GM12865 (cell line): Measurements from ENCODE around the gene THOP1.

Experiments
- DNase-seq: peaks from one replicate; pipeline ENCODE4 v3.0.0; 2010; ENCODE audit warnings: low read depth
- H3K4me3 ChIP-seq: 2 replicates; pipeline ENCODE4 v1.5.1; 2011; ENCODE audit warnings: mild to moderate bottlenecking, low read depth, low read length, control low read depth
- CTCF ChIP-seq: IDR thresholded peaks from 2 replicates; pipeline ENCODE4 v1.5.1; 2011; ENCODE audit warnings: low read length, control low read depth, low read depth, inconsistent platforms; ENCODE audit not compliant: insufficient read depth; ENCODE audit errors: missing control alignments

THOP1 gene

DNA sequence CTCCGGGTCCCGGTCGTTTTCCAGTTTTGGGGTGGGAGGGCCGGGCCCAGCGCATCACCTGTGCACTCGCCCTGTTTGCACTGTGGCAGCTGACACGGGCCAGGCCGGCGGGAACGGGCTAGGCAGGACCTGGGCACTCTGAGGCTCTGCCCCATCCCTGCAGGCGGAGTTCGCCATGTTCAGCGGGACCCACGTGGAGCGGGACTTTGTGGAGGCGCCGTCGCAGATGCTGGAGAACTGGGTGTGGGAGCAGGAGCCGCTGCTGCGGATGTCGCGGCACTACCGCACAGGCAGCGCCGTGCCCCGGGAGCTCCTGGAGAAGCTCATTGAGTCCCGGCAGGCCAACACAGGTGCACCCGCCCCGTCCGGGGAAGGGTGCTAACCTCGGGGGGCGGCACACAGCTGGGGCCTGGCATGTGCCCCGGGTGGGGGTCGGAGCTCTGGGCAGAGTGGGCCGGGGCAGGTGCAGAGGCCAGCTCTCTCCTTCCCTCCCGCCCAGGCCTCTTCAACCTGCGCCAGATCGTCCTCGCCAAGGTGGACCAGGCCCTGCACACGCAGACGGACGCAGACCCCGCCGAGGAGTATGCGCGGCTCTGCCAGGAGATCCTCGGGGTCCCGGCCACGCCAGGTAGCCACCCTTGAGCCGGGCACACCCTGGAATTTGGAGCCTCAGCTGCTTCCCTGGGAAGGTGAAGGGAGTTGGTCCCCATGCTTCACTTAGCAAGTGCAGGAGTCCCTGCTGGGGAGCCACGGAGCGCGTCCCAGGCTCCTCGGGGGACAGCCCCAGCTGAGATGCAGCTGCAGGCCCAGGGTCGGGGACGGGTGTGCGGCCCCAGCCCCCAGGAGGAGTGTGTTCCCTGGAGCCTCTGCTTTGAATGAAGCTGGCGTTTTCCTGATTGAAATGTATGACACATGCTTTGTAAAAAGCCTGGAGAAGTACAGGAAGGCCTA, 25.1 kb downstream of the THOP1 start:
- H3K4me3 ChIP-seq = no peak overlapping the region
- DNase-seq = no peak
- no peak for TF ChIP-seq CTCF

- no peak overlapping the region for H3K4me3 ChIP-seq
- TF ChIP-seq CTCF = no peak
- no peak for DNase-seq
Observed at GRCh38 chr19:2811221-2811722, 26.0 kb downstream of the THOP1 start.

- DNase-seq = no peak
- H3K4me3 ChIP-seq = no peak overlapping the region
- no peak for TF ChIP-seq CTCF
Observed at GRCh38 chr19:2811735-2812413, 26.6 kb downstream of the THOP1 start.

- no peak for DNase-seq
- no peak overlapping the region for H3K4me3 ChIP-seq
Observed at GRCh38 chr19:2812414-2813234, 27.3 kb downstream of the THOP1 start.

GRCh38 chr19:2813235-2814160, 28.2 kb downstream of the THOP1 start:
- H3K4me3 ChIP-seq = no peak overlapping the region
- DNase-seq = no peak
- no peak for TF ChIP-seq CTCF

More at GRCh38 chr19:2812414-2813234, 27.3 kb downstream of the THOP1 start:
- TF ChIP-seq CTCF = no peak
